ENCODE measurements around the gene ZNF793. TPM values are rescaled to one million over a fixed set of nuclear protein-coding genes. Genes with fewer than 3 reads are reported as not detected.

Gene ZNF793
- total and polyA plus RNA-seq, 10 of the 15 experiments (the other 5 are each of a cell fraction or from before 2014, with no cell fraction given), result 0.10 to 1.1 (median 0.30) TPM

DNA sequence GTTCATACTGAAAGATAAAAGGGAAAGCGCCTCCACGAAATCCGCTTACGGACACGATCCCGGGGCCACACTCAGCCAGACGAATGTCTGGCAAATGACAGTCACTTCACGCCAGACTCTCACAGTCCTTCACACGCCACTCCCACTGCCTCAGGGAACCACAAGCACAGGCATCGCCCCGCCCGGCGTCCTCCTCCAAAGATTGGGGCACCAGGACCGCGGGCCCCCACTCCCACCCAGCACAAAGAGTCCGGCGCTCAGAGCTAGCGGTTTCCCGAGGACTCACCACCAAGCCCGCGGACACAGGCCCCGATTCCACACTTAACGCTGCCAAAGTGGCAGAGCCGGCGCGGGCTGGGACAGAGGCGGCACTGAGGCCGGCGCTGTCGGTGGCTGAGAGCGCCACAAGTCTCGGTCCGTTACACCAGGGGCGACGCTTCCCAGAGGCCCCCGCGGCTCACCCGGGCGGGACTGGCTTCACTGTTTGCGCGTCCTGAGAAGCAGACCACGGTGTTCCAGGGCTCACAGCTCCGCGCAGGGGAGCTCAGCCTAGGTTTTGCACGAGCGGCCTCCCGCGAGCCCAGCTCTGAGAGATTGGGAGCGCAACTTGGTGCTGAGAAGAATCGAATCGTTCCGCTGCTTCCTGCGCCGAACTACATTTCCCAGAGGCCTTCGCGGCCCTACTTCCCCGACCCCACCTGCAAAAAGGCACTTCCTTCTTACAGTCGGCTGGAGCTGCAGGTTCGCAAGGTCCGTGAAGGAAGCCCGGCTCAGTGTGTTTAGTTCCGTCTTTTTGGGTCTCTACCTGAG is 39.7 kb upstream of the ZNF793 start, which contains the start of gene ZNF569 (continued):
- TF ChIP-seq SIX5 (IDR thresholded peaks at IDR 0.05; ENCODE audit: low read depth, low read length, severe bottlenecking), result peak; percentile 90
- peak; percentile 36; the same call in 1 of the 2 replicates for TF ChIP-seq CBFB (IDR thresholded peaks at IDR 0.05; ENCODE audit: low read depth)
- TF ChIP-seq, protein P1, sequence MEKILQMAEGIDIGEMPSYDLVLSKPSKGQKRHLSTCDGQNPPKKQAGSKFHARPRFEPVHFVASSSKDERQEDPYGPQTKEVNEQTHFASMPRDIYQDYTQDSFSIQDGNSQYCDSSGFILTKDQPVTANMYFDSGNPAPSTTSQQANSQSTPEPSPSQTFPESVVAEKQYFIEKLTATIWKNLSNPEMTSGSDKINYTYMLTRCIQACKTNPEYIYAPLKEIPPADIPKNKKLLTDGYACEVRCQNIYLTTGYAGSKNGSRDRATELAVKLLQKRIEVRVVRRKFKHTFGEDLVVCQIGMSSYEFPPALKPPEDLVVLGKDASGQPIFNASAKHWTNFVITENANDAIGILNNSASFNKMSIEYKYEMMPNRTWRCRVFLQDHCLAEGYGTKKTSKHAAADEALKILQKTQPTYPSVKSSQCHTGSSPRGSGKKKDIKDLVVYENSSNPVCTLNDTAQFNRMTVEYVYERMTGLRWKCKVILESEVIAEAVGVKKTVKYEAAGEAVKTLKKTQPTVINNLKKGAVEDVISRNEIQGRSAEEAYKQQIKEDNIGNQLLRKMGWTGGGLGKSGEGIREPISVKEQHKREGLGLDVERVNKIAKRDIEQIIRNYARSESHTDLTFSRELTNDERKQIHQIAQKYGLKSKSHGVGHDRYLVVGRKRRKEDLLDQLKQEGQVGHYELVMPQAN (conservative IDR thresholded peaks at IDR 0.05), result peak; percentile 39; the same call in 1 of the 2 replicates
- 0 out of 2 replicates have a peak, but pooled peaks have one; percentile 52 for TF ChIP-seq ESRRA (IDR thresholded peaks at IDR 0.05; ENCODE audit: low read length)
- TF ChIP-seq NFXL1 (IDR thresholded peaks at IDR 0.05; ENCODE audit: borderline replicate concordance), result no peak
- no peak; the same call in 1 of the 2 replicates for TF ChIP-seq BRCA1 (IDR thresholded peaks at IDR 0.05; ENCODE audit: low read depth, low read length)
- TF ChIP-seq EP300 (IDR thresholded peaks at IDR 0.05; ENCODE audit: borderline replicate concordance in 1 of 2, control insufficient read depth in 1 of 2, low read depth in 2 of 2, low read length in 2 of 2), result 0 out of 4 replicates have a peak, but pooled peaks of 1 of the 2 experiments have one; percentile 16
- TF ChIP-seq, protein P2, sequence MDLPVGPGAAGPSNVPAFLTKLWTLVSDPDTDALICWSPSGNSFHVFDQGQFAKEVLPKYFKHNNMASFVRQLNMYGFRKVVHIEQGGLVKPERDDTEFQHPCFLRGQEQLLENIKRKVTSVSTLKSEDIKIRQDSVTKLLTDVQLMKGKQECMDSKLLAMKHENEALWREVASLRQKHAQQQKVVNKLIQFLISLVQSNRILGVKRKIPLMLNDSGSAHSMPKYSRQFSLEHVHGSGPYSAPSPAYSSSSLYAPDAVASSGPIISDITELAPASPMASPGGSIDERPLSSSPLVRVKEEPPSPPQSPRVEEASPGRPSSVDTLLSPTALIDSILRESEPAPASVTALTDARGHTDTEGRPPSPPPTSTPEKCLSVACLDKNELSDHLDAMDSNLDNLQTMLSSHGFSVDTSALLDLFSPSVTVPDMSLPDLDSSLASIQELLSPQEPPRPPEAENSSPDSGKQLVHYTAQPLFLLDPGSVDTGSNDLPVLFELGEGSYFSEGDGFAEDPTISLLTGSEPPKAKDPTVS (IDR thresholded peaks at IDR 0.05; ENCODE audit: low read depth, low read length), result peak; percentile 62; the same call in 1 of the 2 replicates
- no peak for TF ChIP-seq MTA2 (IDR thresholded peaks at IDR 0.05; ENCODE audit: low read depth)
- peak; percentile 88 for TF ChIP-seq SREBF1 (IDR thresholded peaks at IDR 0.05; ENCODE audit: low read length)
- TF ChIP-seq, protein P3, sequence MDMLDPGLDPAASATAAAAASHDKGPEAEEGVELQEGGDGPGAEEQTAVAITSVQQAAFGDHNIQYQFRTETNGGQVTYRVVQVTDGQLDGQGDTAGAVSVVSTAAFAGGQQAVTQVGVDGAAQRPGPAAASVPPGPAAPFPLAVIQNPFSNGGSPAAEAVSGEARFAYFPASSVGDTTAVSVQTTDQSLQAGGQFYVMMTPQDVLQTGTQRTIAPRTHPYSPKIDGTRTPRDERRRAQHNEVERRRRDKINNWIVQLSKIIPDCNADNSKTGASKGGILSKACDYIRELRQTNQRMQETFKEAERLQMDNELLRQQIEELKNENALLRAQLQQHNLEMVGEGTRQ (IDR thresholded peaks at IDR 0.05; ENCODE audit: borderline replicate concordance, low read depth, low read length), result no peak
- TF ChIP-seq PML (IDR thresholded peaks at IDR 0.05; ENCODE audit: low read length), result no peak
- TF ChIP-seq, protein P4, sequence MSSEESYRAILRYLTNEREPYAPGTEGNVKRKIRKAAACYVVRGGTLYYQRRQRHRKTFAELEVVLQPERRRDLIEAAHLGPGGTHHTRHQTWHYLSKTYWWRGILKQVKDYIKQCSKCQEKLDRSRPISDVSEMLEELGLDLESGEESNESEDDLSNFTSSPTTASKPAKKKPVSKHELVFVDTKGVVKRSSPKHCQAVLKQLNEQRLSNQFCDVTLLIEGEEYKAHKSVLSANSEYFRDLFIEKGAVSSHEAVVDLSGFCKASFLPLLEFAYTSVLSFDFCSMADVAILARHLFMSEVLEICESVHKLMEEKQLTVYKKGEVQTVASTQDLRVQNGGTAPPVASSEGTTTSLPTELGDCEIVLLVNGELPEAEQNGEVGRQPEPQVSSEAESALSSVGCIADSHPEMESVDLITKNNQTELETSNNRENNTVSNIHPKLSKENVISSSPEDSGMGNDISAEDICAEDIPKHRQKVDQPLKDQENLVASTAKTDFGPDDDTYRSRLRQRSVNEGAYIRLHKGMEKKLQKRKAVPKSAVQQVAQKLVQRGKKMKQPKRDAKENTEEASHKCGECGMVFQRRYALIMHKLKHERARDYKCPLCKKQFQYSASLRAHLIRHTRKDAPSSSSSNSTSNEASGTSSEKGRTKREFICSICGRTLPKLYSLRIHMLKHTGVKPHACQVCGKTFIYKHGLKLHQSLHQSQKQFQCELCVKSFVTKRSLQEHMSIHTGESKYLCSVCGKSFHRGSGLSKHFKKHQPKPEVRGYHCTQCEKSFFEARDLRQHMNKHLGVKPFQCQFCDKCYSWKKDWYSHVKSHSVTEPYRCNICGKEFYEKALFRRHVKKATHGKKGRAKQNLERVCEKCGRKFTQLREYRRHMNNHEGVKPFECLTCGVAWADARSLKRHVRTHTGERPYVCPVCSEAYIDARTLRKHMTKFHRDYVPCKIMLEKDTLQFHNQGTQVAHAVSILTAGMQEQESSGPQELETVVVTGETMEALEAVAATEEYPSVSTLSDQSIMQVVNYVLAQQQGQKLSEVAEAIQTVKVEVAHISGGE (CRISPR knock-in tag; IDR thresholded peaks at IDR 0.05), result peak; percentile 94
- peak; percentile 51 for TF ChIP-seq SP1 (IDR thresholded peaks at IDR 0.05; ENCODE audit: low read depth, low read length)
- no peak for TF ChIP-seq RAD51 (IDR thresholded peaks at IDR 0.05)
- no peak for TF ChIP-seq MTA3 (IDR thresholded peaks at IDR 0.05; ENCODE audit: borderline replicate concordance, low read length)
- TF ChIP-seq IRF4 (IDR thresholded peaks at IDR 0.05; ENCODE audit: low read depth, low read length), result 0 out of 2 replicates have a peak, but pooled peaks have one; percentile 44
- TF ChIP-seq YY1 (IDR thresholded peaks at IDR 0.05; ENCODE audit: low read depth, low read length), result peak; percentile 61; the same call in 1 of the 2 replicates
